WTC11 (cell line): Measurements from ENCODE around the gene LHPP. TPM values are rescaled to one million over a fixed set of nuclear protein-coding genes. Genes with fewer than 3 reads are reported as not detected.

Experiments used
- ATAC-seq: fragments of 200-7000 bp; cut with Tn5 transposase; 2 replicates; pipeline ENCODE4 v1.10.0; 2021; ENCODE audit warnings: mild to moderate bottlenecking, moderate library complexity
- CTCF ChIA-PET: fragments of 300-600 bp; sonication (Branson Sonifier 250); formaldehyde crosslinking; loops from one replicate; lab custom pipeline; 2021; ENCODE audit warnings: antibody characterized with exemption; lab: Charles Lee
- POLR2A ChIA-PET: fragments of 350-600 bp; sonication (Branson Sonifier 250); formaldehyde crosslinking; loops from one replicate; lab custom pipeline; 2021; ENCODE audit warnings: antibody characterized with exemption; lab: Charles Lee
- DNase-seq: peaks from one replicate; pipeline ENCODE4 v3.0.0; 2021; ENCODE audit warnings: low spot score
- H3K27ac Mint-ChIP-seq: 2 replicates; pipeline ENCODE4 v1.8.0; 2021; ENCODE audit warnings: mixed read lengths
- H3K27me3 Mint-ChIP-seq: 2 replicates; pipeline ENCODE4 v1.8.0; 2021; ENCODE audit warnings: low read depth, mild to moderate bottlenecking, moderate library complexity, mixed read lengths
- H3K36me3 Mint-ChIP-seq: 2 replicates; pipeline ENCODE4 v1.8.0; 2021; ENCODE audit warnings: mixed read lengths
- H3K4me1 Mint-ChIP-seq: 2 replicates; pipeline ENCODE4 v1.8.0; 2022; ENCODE audit warnings: mixed read lengths
- H3K4me3 Mint-ChIP-seq: 2 replicates; pipeline ENCODE4 v1.8.0; 2021; ENCODE audit warnings: mild to moderate bottlenecking, moderate library complexity, mixed read lengths
- H3K9me3 Mint-ChIP-seq: 2 replicates; pipeline ENCODE4 v1.8.0; 2021; ENCODE audit warnings: mixed read lengths
- ATF1 ChIP-seq: sonication (generic); formaldehyde crosslinking; IDR thresholded peaks from 2 replicates; pipeline ENCODE4 v1.8.1; 2023; ENCODE audit warnings: mild to moderate bottlenecking, moderate library complexity, missing genetic modification reagents
- ESRRA ChIP-seq: sonication (generic); formaldehyde crosslinking; IDR thresholded peaks from 2 replicates; pipeline ENCODE4 v1.8.1; 2022; ENCODE audit warnings: mild to moderate bottlenecking, missing genetic modification reagents, borderline replicate concordance
- GABPB1 ChIP-seq: sonication (generic); formaldehyde crosslinking; IDR thresholded peaks from 2 replicates; pipeline ENCODE4 v1.8.1; 2023; ENCODE audit warnings: mild to moderate bottlenecking, missing genetic modification reagents
- GRHL2 ChIP-seq: fragments of 250-450 bp; sonication (Bioruptor Pico); IDR thresholded peaks from 2 replicates; pipeline ENCODE4 v1.8.0; 2022; ENCODE audit warnings: mild to moderate bottlenecking, moderate library complexity; ENCODE audit not compliant: insufficient replicate concordance, severe bottlenecking
- HMGA2 ChIP-seq: fragments of 250-450 bp; sonication (Bioruptor Pico); IDR thresholded peaks from 2 replicates; pipeline ENCODE4 v1.4.0; 2021; ENCODE audit warnings: mild to moderate bottlenecking, moderate library complexity
- NR2C2 ChIP-seq: sonication (generic); formaldehyde crosslinking; IDR thresholded peaks from 2 replicates; pipeline ENCODE4 v1.8.0; 2022; ENCODE audit warnings: mild to moderate bottlenecking, missing genetic modification reagents
- NR3C1 ChIP-seq: sonication (generic); formaldehyde crosslinking; conservative IDR thresholded peaks from 2 replicates; pipeline ENCODE4 v1.8.1; 2023; ENCODE audit warnings: low read depth, mild to moderate bottlenecking, missing genetic modification reagents
- SMAD3 ChIP-seq: sonication (generic); formaldehyde crosslinking; IDR thresholded peaks from 2 replicates; pipeline ENCODE4 v1.8.0; 2022; ENCODE audit warnings: missing genetic modification reagents, mild to moderate bottlenecking, borderline replicate concordance
- TP53 ChIP-seq: sonication (generic); formaldehyde crosslinking; IDR thresholded peaks from 2 replicates; pipeline ENCODE4 v1.8.1; 2023; ENCODE audit warnings: mild to moderate bottlenecking, missing genetic modification reagents
- ZNF138 ChIP-seq: sonication (generic); formaldehyde crosslinking; conservative IDR thresholded peaks from 2 replicates; pipeline ENCODE4 v1.8.1; 2022; ENCODE audit warnings: mild to moderate bottlenecking, moderate library complexity, missing genetic modification reagents
- ZNF423 ChIP-seq: fragments of 250-450 bp; sonication (Bioruptor Pico); IDR thresholded peaks from 2 replicates; pipeline ENCODE4 v2.1.2; 2022; ENCODE audit warnings: mild to moderate bottlenecking, moderate library complexity
- total RNA-seq: library from RNA; stranded (reverse); gene quantifications from 3 replicates; pipeline ENCODE4 v1.2.3, GENCODE V29; 2021
- TF ChIP-seq, protein P1 (sequence below): sonication (generic); formaldehyde crosslinking; IDR thresholded peaks from 2 replicates; pipeline ENCODE4 v1.8.0; 2023; ENCODE audit warnings: missing genetic modification reagents, mild to moderate bottlenecking, borderline replicate concordance
- TF ChIP-seq, protein P2 (sequence below): fragments of 250-450 bp; sonication (Bioruptor Pico); IDR thresholded peaks from 2 replicates; pipeline ENCODE4 v1.8.0; 2021; ENCODE audit warnings: mild to moderate bottlenecking
- TF ChIP-seq, protein P3 (sequence below): fragments of 250-450 bp; sonication (Bioruptor Pico); conservative IDR thresholded peaks from 2 replicates; pipeline ENCODE4 v1.9.0; 2021; ENCODE audit warnings: mild to moderate bottlenecking
- TF ChIP-seq, protein P4 (sequence below): sonication (generic); formaldehyde crosslinking; IDR thresholded peaks from 2 replicates; pipeline ENCODE4 v1.8.1; 2022; ENCODE audit warnings: mild to moderate bottlenecking, moderate library complexity, missing genetic modification reagents

Gene LHPP
- total RNA-seq, 1 experiment from 2014 or later: 33.2 TPM

DNA sequence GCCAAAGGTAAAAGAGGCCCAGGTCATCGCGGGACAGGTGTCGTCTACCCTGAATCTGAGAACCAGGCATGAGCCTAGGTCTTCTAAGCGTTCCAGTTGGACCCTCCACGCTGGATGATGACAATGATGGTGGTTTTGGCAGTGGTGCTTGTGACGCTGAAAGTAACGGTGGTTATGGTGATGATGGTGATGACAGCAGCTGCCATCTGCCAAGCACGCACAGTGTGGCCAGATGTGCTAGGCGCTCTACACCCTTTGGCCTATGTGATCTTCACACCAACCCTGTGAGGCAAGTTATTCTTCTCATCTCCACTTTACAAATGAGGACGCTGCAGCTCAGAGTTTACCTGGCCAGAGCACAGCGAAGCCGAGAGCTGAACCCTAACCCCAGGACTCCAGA lies 188.6 kb downstream of the LHPP start (continued):
- TF ChIP-seq, protein P1, sequence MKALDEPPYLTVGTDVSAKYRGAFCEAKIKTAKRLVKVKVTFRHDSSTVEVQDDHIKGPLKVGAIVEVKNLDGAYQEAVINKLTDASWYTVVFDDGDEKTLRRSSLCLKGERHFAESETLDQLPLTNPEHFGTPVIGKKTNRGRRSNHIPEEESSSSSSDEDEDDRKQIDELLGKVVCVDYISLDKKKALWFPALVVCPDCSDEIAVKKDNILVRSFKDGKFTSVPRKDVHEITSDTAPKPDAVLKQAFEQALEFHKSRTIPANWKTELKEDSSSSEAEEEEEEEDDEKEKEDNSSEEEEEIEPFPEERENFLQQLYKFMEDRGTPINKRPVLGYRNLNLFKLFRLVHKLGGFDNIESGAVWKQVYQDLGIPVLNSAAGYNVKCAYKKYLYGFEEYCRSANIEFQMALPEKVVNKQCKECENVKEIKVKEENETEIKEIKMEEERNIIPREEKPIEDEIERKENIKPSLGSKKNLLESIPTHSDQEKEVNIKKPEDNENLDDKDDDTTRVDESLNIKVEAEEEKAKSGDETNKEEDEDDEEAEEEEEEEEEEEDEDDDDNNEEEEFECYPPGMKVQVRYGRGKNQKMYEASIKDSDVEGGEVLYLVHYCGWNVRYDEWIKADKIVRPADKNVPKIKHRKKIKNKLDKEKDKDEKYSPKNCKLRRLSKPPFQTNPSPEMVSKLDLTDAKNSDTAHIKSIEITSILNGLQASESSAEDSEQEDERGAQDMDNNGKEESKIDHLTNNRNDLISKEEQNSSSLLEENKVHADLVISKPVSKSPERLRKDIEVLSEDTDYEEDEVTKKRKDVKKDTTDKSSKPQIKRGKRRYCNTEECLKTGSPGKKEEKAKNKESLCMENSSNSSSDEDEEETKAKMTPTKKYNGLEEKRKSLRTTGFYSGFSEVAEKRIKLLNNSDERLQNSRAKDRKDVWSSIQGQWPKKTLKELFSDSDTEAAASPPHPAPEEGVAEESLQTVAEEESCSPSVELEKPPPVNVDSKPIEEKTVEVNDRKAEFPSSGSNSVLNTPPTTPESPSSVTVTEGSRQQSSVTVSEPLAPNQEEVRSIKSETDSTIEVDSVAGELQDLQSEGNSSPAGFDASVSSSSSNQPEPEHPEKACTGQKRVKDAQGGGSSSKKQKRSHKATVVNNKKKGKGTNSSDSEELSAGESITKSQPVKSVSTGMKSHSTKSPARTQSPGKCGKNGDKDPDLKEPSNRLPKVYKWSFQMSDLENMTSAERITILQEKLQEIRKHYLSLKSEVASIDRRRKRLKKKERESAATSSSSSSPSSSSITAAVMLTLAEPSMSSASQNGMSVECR: no peak
- TF ChIP-seq, all 79 proteins: peak for 0

DNA sequence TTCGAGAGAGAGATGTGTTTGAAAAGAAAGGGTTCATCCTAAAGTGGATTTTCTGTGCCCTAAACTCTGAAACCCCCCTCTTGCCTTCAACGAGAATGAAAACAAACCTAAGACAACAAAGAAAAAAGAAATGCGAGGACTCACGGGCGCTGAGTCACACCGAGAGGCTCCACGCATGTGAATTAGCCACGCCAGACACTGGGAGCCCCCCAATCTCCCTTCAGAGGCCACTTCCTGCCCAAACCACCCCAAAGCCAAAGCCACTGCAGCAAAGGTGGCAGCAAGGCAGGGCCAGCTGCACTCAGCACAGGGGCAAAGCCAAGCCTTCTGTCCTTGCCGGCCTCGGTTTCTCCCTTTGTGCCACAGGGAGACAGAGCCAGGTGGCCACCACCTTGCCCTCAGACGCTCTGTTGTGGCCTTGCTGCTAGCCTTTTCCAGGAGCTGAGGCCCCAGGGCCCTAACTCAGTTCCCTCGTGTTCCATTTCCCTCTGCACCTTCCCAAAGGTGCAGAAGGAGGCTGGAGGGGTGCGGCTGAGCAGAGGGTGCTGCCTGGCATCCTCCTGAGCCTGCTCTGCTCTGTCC lies 189.3 kb downstream of the LHPP start:
- no peaks in the 10 kb centered on the region for H3K36me3 Mint-ChIP-seq
- ChIA-PET CTCF (interaction anchor here (1.7 kb wide), 1 partner anchor 90 kb away, joined by 8 read pairs; no protein-coding TSS in a partner anchor), POLR2A (no interaction called here)
- TF ChIP-seq HMGA2 (CRISPR knock-in tag) (no peak), GABPB1 (CRISPR knock-in tag) (no peak), NR3C1 (CRISPR knock-in tag) (no peak), ESRRA (CRISPR knock-in tag) (no peak), ATF1 (CRISPR knock-in tag) (no peak), ZNF138 (CRISPR knock-in tag) (no peak), TP53 (no peak), ZNF423 (CRISPR knock-in tag) (no peak), SMAD3 (no peak), NR2C2 (CRISPR knock-in tag) (no peak), GRHL2 (no peak)
- TF ChIP-seq, protein P2, sequence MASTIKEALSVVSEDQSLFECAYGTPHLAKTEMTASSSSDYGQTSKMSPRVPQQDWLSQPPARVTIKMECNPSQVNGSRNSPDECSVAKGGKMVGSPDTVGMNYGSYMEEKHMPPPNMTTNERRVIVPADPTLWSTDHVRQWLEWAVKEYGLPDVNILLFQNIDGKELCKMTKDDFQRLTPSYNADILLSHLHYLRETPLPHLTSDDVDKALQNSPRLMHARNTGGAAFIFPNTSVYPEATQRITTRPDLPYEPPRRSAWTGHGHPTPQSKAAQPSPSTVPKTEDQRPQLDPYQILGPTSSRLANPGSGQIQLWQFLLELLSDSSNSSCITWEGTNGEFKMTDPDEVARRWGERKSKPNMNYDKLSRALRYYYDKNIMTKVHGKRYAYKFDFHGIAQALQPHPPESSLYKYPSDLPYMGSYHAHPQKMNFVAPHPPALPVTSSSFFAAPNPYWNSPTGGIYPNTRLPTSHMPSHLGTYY: no peak
- TF ChIP-seq, protein P1: no peak
- TF ChIP-seq, protein P3, sequence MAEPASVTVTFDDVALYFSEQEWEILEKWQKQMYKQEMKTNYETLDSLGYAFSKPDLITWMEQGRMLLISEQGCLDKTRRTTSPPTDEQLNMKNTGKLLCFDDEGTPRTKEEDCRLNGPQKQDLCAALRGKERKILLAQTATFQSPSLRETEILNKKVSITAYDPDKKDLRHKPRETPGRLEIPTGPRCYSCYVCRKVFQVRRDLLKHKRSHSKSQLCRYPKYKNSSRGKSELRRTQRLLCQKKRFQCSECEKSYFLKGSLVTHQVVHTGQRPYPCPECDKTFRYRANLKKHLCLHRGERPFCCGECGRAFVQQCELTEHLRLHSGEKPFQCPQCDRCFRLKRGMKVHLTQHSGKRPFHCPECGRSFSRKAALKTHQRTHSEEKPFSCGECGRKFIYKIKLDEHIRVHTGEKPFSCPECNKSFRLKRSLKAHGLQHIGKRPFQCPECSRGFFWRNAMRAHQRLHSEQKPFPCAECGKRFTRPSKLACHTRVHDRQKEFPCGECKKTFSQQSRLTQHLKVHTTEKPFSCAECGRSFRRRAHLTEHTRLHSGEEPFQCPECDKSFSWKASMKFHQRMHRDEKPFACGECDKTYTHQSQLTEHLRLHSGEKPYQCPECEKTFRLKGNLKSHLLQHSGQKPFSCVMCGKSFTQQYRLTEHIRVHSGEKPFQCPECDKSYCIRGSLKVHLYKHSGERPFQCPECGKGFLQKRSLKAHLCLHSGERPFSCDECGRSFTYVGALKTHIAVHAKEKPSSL (CRISPR knock-in tag): no peak
- TF ChIP-seq, protein P4, sequence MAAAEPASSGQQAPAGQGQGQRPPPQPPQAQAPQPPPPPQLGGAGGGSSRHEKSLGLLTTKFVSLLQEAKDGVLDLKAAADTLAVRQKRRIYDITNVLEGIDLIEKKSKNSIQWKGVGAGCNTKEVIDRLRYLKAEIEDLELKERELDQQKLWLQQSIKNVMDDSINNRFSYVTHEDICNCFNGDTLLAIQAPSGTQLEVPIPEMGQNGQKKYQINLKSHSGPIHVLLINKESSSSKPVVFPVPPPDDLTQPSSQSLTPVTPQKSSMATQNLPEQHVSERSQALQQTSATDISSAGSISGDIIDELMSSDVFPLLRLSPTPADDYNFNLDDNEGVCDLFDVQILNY (CRISPR knock-in tag): no peak
- peaks cover 53% of the 10 kb centered on the region for H3K4me1 Mint-ChIP-seq
- DNase-seq: no peak
- peak; percentile 34 for ATAC-seq
- H3K4me3 Mint-ChIP-seq: no peak overlapping the region
- H3K27me3 Mint-ChIP-seq: no peaks in the 10 kb centered on the region
- H3K27ac Mint-ChIP-seq: peak overlapping the region; percentile 94
- H3K9me3 Mint-ChIP-seq: no peaks in the 10 kb centered on the region
